Measurements from ENCODE around the gene XRCC3.

XRCC3 gene

DNA sequence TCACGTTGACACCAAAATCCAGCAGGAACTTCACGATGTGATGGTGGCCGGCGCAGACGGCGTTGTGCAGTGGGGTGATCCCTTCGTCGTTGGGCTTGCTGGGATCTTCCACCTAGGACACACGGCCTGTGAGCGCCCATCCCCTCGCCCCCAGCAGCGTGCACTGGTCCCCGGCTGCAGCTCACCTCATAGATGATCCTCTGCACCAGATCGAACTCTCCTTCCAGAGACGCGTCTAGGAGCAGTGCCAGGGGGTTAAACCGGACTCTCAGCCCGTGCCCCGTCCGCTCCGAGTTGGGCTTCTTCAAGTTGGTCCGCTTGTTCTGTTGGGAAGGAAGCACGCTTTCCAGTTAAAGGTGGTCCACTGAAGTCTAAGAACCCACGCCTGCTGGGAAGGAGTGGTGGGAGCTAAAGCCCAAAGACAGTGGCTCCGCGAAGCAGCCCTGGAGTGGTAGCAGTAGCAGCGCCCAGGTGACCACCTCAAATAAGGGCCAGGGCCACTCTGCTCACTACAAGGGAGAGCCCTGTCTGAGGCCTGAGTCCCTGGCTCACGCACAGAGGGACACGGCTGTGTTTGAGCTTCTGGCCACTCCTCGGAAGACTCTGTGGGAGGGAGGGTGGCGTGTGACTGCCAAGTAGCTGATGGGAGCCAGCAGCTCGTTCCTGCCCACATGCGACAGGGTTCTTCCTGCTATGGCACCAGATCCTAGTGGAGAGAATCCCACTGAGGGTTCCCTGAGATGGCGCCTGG lies 23.6 kb upstream of the XRCC3 start:
- DNase-seq = peak in 11 of 56 donors; percentile 26 to 71 (median 44)

DNA sequence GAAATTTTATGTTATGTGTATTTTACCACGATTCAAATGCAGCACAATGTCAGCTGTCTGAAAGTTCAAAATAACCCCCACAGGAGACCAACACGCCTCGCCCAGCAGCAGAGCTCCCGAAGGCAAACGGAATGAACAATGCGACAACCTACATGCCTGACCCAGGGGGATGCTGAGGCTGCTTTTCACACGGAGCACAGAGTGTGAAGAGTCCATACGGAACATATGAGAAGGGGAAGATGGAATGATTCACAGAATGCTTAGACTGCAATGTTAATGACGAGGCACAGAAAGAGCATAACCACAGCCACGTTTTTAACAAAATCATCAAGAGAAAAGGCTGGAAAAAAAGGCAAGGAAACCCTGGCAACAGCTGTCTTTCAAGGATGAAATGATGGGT lies 22.9 kb upstream of the XRCC3 start:
- no peak for DNase-seq

DNA sequence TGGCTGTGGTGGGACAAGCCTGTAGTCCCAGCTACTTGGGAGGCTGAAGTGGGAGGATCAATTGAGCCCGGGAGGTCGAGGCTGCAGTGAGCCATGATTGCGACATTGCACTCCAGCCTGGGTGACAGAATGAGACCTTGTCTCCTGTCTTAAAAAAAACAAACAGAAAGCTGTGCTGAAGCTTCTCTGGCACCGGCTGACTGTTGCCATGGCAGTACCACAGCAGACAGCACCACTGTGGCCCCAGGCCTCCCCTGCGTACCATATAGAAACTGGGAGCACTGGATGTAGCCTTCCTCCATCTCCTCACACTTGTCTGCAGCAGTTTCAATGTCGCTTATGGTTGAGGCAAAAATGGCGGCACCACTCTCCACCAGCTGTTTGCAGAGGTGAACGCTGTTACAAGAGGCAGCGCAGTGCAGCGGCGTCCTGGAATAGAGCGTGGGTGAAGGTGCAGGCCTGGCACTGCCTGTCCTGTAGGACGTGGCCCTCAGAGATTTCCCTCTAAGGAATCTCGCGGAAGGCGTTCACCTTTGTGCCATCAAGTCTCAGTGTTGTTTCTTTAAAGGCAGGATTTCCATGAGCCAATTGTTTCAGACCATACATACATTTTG lies 22.3 kb upstream of the XRCC3 start:
- no peak for DNase-seq

DNA sequence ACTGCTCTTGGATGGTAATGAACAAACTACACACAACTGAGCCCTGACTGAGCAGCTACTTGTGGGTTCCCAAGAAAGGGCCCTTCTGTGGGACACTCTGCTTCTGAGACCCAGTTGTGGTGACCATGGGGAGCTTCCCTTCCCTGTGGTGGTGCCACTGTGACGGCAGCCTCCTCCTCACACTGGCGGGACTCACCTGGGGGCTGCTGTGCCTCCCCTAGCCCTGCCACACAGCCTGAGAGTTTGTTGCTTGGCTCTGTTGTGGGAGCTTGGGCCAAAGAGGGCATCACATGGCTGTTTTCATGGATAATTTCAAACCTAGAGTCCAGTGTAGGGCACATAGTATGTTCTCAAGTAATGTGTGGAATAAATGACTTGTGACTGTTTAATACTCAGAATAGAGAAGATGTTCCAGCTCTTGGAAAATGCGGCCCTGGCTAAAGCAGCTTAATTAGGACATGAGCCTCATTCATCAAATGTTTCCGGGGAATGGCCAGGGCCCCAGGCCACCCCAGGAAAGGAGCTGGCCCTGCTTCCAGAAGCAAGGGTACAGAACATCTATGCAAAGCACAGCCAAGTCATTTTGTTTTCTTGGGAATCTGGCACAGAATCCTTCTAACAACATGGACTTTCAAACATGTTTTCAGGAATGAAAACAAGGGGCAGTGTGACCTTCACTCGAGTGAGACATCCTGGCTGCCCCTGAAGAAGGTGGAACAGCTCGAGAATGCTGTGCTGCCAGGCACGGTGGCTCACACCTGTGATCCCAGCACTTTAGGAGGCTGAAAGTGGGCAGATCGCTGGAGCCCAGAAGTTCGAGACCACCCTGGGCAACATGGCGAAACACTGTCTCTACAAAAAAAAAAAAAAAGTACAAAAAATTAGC lies 21.5 kb upstream of the XRCC3 start:
- peak in 12 of 56 donors; percentile 23 to 69 (median 52) for DNase-seq

DNA sequence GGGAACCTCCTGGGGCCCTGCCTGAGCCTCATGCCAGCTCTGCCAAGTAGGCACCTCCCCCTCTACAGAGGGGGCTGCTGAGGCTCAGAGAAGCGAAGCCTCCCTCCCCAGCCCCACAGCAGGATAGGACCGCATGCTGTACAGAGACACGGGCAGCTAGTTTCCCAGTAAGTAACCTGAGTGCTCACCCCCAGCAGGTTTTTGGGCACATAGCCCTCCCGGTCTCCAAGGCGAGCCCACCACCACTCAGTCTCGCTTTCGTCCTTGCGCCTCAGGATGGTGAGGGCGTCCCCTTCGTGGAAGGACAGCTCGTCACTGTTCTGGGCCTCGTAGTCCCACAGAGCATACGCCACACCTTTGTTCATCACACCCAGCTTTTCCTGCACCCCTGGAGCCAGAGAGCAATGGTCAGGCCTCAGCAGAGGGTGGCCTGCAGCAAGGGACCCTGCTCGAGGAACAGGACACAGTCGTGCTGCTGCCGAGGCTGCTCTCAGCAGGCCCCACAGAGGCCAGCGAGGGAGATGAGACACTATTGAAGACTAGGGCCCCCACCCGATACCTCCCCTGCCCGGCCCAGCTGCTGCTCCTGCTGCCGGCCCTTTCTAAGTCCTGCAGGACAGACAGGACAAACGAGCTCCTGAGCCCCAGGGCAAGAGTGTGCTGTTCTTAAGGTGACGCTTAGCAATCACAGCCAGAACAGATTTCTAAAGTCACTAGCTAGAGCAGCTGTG lies 20.7 kb upstream of the XRCC3 start:
- no peak for DNase-seq

DNA sequence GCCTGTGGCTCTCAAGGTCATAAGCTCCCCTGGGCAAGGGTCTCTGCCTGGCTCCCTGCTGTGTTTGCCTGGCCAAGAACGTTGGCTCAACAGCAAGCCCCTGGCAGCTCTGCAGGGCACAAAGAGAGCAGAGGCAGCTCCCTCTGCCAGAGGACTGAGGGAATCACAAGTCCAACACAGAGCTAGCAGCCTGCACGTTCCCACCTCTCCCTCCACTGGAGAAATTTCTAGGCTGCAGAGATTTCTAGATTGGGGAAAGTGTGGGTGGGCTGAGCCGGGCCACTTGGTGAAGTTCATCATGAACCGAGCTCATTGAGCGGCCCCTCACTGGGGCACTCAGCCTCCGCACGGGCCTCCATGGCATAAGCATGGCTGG lies 20.2 kb upstream of the XRCC3 start:
- DNase-seq = peak in 11 of 56 donors; percentile 27 to 63 (median 46)

DNA sequence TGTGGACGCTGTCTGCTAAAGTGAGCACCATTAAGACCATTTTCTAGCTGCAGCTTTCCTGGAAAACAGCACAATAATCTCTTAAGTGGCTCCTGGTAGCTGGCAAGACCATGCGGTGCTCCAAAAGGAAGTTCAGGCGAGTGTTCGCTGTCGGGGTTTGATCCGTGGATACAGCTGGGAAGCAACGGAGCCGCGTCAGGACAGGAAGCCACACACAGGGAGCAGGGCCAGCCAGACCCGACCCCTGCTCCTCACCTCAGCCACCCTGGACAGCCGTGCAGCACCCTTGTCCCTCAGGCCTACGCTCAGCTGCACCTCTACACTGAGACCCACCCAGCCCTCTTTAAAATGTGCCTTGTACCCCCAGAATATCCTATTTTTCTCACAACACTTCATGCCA lies 19.8 kb upstream of the XRCC3 start:
- DNase-seq = no peak

DNA sequence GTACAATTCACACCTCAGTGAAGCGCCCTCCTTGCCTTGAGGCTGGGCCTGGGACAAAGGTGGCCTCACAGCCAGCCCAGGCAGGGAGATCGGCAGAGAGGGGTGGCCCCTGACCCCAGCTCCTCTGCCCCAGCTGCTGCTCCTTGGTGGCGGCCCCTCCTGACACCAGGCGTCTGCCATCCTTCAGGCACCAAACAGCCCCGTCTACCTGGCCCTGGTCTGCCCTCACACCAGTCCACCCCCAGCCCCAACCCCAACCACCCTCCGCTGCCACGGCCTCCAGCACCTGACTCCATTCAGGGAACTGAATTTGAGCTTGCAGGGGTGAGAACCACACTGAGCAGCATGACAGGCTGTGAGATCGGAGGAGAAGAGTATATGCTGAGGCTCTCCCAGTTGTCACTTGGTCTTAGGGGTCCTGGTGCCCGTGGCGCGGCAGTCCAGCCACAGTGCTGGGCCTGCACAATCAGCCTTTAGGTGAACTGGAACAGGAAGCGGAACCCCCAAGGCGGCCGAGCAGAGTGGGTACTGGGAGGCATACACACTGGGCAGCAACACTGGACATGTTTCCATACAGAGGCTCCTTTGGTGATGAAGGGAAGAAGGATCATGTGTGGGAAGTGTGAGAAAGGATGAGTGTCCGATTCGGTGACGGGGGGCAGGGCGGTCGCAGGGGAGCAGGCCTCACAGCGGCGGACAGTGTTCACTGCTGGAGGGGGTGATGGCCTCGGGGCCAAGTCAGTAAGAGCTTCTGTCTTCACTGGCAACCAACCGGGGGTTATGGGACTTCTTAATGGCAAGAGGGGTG lies 19.0 kb upstream of the XRCC3 start:
- DNase-seq = no peak

DNA sequence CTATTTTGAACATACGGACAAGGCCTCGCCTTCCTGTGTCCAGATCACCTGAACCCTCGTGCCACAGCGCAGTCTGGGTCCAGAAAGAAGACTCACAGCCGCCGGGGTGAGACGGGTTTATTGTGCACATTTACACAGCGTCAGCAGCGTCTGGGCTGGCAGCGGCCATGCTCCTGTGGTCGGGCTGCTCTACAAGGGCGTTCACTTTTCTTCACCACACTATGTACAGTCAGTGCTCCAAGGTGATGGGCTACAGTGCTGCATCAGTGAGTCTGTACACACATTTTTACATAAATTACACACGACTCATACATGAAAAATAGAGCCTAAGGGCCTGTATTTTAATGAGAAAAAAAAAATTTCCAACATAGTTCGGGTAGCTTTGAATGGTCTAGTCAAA lies 18.4 kb upstream of the XRCC3 start:
- DNase-seq = no peak

DNA sequence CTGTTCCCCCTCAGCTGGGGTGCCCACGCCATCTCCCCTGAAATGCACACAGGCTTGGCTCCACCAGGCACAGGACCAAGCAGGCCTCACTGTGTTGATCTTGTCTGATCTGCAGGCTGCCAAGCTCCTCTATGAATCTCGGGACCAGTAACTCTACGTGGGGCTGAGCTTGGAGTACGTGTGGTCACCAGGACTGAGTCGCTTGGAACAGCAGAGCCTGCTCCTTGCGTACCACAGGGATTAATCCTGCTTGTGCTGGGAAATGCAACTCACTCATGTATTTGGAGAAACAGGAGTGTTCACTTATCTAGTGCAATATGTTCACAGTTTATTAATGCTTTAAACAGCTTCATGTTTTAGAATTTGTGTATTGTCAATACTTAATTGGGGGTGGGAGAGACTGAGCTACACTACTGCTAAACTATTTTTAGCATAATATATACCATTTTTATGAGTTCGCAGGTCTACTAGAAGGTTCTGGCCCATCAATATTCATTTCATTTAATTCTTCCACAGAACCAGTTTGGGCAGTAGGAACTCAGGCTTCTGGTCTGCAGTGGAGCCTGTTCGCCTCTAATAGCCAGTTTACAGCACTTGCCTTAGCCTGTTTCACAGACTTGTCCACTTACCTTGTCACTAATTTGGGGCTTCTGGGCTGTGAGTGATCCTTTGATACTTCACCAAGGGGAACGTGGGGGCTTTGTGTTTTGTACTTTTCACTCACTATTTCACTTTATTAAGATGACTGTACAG lies 17.8 kb upstream of the XRCC3 start:
- DNase-seq = no peak

DNA sequence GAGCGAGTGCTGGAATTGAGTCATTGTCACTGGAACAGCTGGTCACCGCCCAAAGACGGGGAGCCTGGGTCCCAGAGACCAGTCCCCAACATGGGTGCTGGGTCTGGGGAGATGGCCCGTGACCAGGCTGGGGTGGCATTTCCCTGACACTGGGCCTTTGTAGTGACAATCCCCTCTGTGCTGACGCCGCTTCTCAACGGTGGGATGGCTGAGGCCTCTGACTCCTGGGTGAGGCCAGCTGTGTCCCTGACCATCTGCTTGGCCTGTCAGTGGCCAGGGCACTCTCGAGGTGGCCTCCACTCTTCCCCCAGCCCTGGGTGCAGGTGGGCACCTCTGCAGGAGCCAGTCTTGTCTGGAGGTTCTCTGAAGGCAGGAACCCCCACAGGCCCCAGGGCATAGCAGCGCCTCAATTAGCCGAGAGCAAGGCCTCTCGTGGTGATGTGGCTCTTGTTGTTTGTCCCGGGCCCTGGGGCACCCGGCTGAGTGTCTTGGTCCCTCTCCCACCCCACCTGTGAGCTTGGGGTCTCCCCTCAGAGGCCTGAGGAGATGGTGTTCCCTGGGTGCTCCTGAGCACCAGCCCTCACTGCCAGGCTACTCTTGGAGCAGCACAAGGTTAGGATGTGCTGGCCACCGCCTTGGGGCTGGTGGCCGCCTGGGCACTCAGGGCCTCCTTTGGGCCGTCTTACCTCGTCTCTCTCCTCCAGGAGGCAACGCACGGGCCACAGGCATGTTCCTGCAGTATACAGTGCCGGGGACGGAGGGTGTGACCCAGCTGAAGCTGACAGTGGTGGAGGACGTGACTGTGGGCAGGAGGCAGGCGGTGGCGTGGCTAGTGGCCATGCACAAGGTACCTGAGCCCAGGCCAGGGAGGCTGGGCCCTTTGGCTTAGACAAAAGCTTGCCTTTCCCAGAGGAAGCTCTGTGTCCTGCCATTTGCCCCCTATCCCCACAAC lies 16.9 kb upstream of the XRCC3 start:
- no peak for DNase-seq

DNA sequence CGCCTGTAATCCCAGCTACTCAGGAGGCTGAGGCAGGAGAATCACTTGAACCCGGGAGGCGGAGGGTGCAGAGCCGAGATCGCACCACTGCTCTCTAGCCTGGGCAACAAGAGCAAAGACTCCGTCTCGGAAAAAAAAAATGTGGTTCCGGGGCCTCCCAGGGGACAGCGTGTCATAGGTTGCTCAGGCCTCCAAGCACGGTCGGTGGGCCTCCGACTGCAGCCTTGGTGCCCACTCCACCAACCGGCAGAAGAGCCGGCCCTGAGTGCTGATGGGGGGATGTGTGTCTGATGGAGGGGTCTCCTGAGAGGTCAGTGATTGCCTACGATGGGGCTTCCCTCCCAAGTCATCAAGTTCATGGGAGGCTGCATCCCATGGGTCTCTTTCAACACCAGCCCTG lies 16.2 kb upstream of the XRCC3 start:
- DNase-seq = no peak

DNA sequence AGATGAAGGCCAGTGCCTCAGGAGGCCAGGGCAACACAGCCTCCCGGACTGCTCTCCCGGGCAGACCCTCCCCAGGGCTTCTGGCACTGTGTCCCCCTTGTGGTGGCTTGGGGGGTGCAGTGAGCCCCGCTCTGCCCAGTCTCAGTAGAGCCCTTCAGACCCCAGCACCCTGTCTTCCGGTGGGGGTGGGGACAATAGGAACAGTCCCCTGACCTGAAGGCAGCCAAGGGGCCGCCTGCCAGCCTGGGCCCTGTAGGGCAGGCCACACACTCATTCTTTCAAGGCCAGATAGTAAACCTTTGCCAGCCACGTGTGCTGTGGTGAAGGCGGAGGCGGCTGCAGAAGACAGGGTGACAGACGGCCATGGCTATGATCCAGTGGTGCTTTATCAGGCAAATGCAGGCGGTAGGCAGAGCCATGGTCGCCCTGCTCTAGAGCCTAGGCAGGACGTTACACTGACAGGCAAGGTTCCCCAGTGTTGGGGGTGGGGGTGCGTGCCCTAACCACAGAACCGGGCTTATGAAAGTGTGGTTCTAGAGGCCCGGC lies 15.3 kb upstream of the XRCC3 start:
- peak in 1 of 56 donors; percentile 42 for DNase-seq

DNA sequence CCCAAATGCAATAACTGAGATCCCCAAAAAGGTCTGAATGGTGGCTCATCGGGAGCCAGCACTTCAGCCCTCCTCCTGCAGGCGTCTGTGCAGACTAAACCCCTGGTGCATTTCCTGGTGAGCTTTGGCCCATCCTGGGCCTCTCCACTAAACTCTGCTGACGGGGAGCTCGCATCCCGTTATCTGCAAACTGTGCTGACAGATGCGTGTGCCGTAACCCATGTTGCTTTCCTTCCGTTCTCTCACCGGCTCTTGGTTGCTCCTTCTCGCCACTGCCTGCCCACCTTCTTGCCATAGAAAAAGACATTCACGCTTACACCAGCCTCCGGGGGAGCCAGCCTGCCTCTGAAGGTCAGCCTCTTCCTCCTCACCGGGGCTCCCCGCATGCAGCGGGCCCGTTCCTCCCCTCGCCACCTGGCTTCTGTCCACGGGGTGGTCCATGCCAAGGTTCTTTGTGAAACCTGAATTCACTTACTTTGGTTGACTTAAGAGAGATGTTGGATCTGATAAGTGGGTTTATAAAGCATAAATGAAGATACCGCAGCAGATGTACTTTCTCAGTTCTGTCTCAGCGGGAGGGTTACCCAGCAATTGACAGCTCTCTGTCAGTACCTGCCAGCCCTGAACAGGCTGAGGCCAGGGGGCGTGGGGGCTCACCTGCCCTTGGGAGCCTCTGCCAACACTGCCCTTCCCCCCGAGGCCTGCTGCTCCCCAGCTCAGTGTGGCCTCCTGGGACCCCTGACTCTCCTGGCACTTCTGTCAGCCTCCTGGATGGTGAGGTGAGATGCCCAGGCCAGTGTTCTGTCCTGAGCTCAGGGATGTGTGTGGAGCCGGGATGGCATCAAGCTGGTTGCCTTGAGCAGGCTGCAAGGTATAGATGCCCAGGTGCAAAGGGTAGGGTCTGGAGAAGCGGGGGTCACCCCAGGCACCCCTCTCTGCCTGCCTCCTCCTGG lies 14.5 kb upstream of the XRCC3 start:
- no peak for DNase-seq

DNA sequence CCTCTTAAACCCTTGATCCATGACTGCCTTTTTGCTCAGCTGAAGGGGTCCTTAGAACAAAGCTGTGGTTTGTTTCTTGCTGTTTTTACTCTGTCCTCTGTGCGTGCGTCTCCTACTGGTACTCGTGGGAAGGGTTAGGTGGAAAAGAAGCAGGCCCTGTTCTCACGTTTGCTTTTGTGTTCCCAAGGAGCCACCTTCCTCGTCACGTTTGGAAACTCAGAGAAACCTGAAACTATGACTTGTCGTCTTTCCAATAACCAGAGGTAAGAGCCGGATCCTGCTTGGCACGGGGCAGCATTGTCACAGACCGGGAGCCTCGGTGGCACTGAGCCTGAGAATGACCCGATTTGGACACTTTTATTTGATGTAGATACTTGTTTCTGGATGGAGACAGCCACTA lies 13.5 kb upstream of the XRCC3 start:
- no peak for DNase-seq

DNA sequence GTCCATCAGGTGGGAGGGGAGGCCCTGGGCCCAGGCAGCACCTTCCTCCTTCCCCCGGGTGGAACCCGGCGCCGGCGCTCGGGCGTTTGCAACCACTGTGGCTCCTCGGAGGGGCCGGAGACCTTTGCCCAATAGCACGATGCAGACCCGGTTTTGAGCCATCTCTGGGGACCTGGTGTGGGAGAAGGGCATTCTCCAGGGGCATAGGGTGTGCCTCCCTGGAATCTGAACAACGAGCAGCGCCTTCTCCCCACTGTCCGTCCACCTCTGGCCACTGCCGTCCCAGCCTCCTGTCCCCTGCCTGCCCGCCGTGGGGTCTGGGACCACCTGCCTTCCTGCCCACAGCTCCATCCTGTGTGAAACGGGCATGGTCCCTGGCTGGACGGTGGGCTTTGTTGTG lies 12.9 kb upstream of the XRCC3 start:
- no peak for DNase-seq

DNA sequence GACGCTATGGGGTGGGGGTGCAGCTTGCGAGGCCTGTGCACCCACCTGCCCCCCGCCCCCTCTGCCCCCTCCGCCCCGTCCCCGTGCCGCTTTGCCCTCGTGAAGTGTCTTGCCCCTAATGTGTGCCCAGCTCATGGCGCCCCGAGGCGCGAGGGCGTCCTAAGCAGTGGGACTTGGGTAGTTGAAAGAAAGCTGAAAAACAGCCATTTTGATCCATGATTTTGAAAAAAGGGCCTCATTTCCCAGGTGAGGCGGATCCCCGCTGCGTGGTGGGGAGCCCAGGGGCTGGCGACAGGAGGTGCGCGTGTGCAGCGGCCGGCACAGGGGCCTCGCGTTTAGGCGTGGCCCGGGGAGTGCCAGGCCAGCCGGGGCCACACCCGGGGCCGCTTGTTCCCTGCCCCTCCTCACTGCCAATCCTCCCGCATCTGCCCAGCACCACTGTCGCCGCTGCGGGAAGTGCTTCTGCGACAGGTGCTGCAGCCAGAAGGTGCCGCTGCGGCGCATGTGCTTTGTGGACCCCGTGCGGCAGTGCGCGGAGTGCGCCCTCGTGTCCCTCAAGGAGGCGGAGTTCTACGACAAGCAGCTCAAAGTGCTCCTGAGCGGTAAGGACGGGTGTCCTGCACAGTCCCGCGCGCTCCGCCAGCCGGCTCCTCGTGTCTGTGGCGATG lies 12.2 kb upstream of the XRCC3 start:
- peak in 9 of 56 donors; percentile 18 to 74 (median 42) for DNase-seq

Data from nucleus accumbens (tissue), 56 donors.